HepG2 (cell line): ENCODE data around the gene SHFL. TPM values are rescaled to one million over a fixed set of nuclear protein-coding genes. Genes with fewer than 3 reads are reported as not detected.

Experiments used
- ASH2L ChIP-seq: fragments of 300-600, 200-600 bp; sonication (generic); IDR thresholded peaks from 2 replicates; pipeline ENCODE4 v1.7.0; 2017; ENCODE audit warnings: low read depth, mild to moderate bottlenecking, moderate library complexity, mixed read lengths, low read length; ENCODE audit not compliant: insufficient read length
- KDM6A ChIP-seq: IDR thresholded peaks from 2 replicates; pipeline ENCODE4 v1.6.1; 2016; ENCODE audit warnings: low read depth
- MATR3 ChIP-seq: sonication (generic); formaldehyde crosslinking; IDR thresholded peaks from 2 replicates; pipeline ENCODE4 v1.4.0; 2020; ENCODE audit warnings: missing genetic modification reagents
- MTF2 ChIP-seq: sonication (generic); formaldehyde crosslinking; IDR thresholded peaks from 2 replicates; pipeline ENCODE4 v1.5.0; 2020; ENCODE audit warnings: missing genetic modification reagents, borderline replicate concordance
- RXRB ChIP-seq: IDR thresholded peaks from 2 replicates; pipeline ENCODE4 v1.6.1; 2016; ENCODE audit warnings: borderline replicate concordance, missing genetic modification reagents, missing compliant biosample characterization
- SIN3A ChIP-seq: IDR thresholded peaks from 2 replicates; pipeline ENCODE4 v1.6.1; 2011; ENCODE audit warnings: low read depth, mild to moderate bottlenecking, control low read depth, low read length, borderline replicate concordance
- SOX6 ChIP-seq, 2 experiments: fragments of 450-650 bp in 1 of 2; sonication (generic) in 1 of 2; formaldehyde crosslinking in 1 of 2; IDR thresholded peaks; 2 replicates each; pipeline versions ENCODE4 v1.4.0 to v1.6.1; 2017 to 2020; ENCODE audit warnings: antibody characterized with exemption in 1 of 2, mild to moderate bottlenecking in 1 of 2, missing genetic modification reagents in 1 of 2
- SP1 ChIP-seq, 2 experiments: fragments of 450-650 bp in 1 of 2; sonication (generic) in 1 of 2; formaldehyde crosslinking in 1 of 2; IDR thresholded peaks; 2 replicates each; pipeline versions ENCODE4 v1.4.0 to v1.6.1; 2016 to 2020; ENCODE audit warnings: missing genetic modification reagents in 1 of 2
- TOE1 ChIP-seq: sonication (generic); formaldehyde crosslinking; IDR thresholded peaks from 2 replicates; pipeline ENCODE4 v1.4.0; 2020; ENCODE audit warnings: mild to moderate bottlenecking, missing genetic modification reagents
- ZIK1 ChIP-seq: sonication (generic); formaldehyde crosslinking; IDR thresholded peaks from 2 replicates; pipeline ENCODE4 v1.5.0; 2020; ENCODE audit warnings: mild to moderate bottlenecking, low read depth, missing genetic modification reagents, borderline replicate concordance
- ZNF180 ChIP-seq: sonication (generic); formaldehyde crosslinking; IDR thresholded peaks from 2 replicates; pipeline ENCODE4 v1.4.0; 2020; ENCODE audit warnings: low read depth, missing genetic modification reagents, borderline replicate concordance
- ZNF256 ChIP-seq: sonication (generic); formaldehyde crosslinking; conservative IDR thresholded peaks from 2 replicates; pipeline ENCODE4 v1.4.0; 2020; ENCODE audit warnings: missing genetic modification reagents
- polyA plus RNA-seq, 8 experiments: library from polyadenylated mRNA; depleted of rRNA in 3 of 8; stranded (reverse) in 7 of 8; unstranded in 1 of 8; fragments of >200 nt; fragmentation: Illumina TruSeq in 4 of 8; extraction: Trizol in 4 of 8; gene quantifications; 2 replicates each; pipeline versions ENCODE4 v1.2.1 to v1.2.3, GENCODE V29; 2011 to 2016; ENCODE audit warnings: low read depth in 4 of 8, missing spikeins in 1 of 8, mixed read lengths in 1 of 8; ENCODE audit not compliant: insufficient read depth in 1 of 8
- total RNA-seq, 5 experiments: library from RNA; depleted of rRNA; stranded (reverse); fragments of >200 nt; fragmentation: Illumina TruSeq; extraction: Trizol; gene quantifications; 2 replicates each; pipeline ENCODE4 v1.2.3, GENCODE V29; 2016; ENCODE audit warnings: low read depth in 1 of 5
- TF ChIP-seq, protein P1 (sequence below): sonication (generic); formaldehyde crosslinking; IDR thresholded peaks from 2 replicates; pipeline ENCODE4 v1.8.0; 2022; ENCODE audit warnings: mild to moderate bottlenecking, missing genetic modification reagents, moderate library complexity
- TF ChIP-seq, protein P2 (sequence below): sonication (generic); formaldehyde crosslinking; IDR thresholded peaks from 2 replicates; pipeline ENCODE4 v1.4.0; 2020; ENCODE audit warnings: mild to moderate bottlenecking, missing genetic modification reagents
- TF ChIP-seq, protein P3 (sequence below): sonication (generic); formaldehyde crosslinking; IDR thresholded peaks from 2 replicates; pipeline ENCODE4 v1.5.1; 2020; ENCODE audit warnings: mild to moderate bottlenecking, missing genetic modification reagents, moderate library complexity

The SHFL gene
- total and polyA plus RNA-seq, 2 of the 13 experiments (the other 11 are each of a cell fraction or from before 2014, with no cell fraction given): 12.3 to 36.4 TPM

DNA sequence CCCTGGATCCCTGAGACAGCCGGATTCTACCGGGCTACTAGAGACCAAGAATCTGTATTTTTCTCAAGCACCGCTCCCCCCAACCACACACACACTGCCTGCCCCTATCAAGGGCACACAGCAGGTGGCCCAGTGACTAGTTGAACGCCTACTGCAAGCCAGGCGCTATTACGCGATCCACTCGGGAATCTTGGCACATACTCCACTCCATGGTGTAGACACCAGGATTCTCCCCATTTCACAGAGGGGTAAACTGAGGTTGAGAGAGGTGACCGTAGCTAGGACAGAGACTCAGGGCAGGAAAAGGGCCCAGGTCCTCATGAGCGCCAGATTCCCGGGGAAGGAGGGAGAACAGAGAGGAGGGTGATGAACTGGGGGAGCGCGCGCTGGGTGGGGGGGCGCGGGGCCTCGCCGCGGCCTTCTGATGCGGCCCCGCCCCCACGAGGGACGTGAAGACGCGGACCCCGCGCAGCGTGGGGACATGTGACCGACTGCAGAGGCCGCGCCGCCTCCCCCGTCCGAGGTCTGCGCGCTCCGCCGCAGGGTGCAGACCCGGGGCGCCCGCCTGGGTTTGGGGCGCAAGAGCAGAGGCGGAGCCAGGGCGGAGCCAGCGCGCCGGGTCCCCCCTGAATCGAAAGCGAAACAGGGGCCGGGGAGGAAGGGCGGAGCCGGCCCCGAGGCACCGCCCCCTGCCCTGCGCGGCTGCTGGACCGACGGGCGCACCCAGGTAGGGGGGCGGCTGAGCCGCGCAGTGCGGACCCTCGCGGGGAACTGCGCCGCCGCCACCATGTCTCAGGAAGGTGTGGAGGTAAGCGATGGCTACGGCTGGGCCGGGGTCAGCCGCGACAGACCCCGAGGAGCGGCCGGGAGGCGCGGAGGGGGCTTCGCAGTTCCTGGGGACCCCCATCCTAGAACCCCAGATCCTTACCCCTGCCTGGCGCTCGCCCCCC, at the start of gene SHFL (continued):
- TF ChIP-seq MTF2 (CRISPR knock-in tag): no peak
- TF ChIP-seq TOE1 (CRISPR knock-in tag): no peak
- no peak for TF ChIP-seq SOX6 (IDR thresholded peaks at IDR 0.05)
- no peak for TF ChIP-seq SOX6 (CRISPR knock-in tag; IDR thresholded peaks at IDR 0.05)
- no peak for TF ChIP-seq SP1 (IDR thresholded peaks at IDR 0.05)
- peak; percentile 37; the same call in 1 of the 2 replicates for TF ChIP-seq SP1 (CRISPR knock-in tag; IDR thresholded peaks at IDR 0.05)
- no peak for TF ChIP-seq ZNF256
- TF ChIP-seq, protein P1, sequence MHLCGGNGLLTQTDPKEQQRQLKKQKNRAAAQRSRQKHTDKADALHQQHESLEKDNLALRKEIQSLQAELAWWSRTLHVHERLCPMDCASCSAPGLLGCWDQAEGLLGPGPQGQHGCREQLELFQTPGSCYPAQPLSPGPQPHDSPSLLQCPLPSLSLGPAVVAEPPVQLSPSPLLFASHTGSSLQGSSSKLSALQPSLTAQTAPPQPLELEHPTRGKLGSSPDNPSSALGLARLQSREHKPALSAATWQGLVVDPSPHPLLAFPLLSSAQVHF (CRISPR knock-in tag): no peak
- peak; percentile 30; the same call in 1 of the 2 replicates for TF ChIP-seq SIN3A
- TF ChIP-seq, protein P2, sequence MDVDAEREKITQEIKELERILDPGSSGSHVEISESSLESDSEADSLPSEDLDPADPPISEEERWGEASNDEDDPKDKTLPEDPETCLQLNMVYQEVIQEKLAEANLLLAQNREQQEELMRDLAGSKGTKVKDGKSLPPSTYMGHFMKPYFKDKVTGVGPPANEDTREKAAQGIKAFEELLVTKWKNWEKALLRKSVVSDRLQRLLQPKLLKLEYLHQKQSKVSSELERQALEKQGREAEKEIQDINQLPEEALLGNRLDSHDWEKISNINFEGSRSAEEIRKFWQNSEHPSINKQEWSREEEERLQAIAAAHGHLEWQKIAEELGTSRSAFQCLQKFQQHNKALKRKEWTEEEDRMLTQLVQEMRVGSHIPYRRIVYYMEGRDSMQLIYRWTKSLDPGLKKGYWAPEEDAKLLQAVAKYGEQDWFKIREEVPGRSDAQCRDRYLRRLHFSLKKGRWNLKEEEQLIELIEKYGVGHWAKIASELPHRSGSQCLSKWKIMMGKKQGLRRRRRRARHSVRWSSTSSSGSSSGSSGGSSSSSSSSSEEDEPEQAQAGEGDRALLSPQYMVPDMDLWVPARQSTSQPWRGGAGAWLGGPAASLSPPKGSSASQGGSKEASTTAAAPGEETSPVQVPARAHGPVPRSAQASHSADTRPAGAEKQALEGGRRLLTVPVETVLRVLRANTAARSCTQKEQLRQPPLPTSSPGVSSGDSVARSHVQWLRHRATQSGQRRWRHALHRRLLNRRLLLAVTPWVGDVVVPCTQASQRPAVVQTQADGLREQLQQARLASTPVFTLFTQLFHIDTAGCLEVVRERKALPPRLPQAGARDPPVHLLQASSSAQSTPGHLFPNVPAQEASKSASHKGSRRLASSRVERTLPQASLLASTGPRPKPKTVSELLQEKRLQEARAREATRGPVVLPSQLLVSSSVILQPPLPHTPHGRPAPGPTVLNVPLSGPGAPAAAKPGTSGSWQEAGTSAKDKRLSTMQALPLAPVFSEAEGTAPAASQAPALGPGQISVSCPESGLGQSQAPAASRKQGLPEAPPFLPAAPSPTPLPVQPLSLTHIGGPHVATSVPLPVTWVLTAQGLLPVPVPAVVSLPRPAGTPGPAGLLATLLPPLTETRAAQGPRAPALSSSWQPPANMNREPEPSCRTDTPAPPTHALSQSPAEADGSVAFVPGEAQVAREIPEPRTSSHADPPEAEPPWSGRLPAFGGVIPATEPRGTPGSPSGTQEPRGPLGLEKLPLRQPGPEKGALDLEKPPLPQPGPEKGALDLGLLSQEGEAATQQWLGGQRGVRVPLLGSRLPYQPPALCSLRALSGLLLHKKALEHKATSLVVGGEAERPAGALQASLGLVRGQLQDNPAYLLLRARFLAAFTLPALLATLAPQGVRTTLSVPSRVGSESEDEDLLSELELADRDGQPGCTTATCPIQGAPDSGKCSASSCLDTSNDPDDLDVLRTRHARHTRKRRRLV (CRISPR knock-in tag): 0 out of 2 replicates have a peak, but pooled peaks have one; percentile 23
- no peak for TF ChIP-seq RXRB (CRISPR knock-in tag)
- TF ChIP-seq KDM6A (CRISPR knock-in tag): no peak
- peak; percentile 80 for TF ChIP-seq ASH2L
- TF ChIP-seq, protein P3, sequence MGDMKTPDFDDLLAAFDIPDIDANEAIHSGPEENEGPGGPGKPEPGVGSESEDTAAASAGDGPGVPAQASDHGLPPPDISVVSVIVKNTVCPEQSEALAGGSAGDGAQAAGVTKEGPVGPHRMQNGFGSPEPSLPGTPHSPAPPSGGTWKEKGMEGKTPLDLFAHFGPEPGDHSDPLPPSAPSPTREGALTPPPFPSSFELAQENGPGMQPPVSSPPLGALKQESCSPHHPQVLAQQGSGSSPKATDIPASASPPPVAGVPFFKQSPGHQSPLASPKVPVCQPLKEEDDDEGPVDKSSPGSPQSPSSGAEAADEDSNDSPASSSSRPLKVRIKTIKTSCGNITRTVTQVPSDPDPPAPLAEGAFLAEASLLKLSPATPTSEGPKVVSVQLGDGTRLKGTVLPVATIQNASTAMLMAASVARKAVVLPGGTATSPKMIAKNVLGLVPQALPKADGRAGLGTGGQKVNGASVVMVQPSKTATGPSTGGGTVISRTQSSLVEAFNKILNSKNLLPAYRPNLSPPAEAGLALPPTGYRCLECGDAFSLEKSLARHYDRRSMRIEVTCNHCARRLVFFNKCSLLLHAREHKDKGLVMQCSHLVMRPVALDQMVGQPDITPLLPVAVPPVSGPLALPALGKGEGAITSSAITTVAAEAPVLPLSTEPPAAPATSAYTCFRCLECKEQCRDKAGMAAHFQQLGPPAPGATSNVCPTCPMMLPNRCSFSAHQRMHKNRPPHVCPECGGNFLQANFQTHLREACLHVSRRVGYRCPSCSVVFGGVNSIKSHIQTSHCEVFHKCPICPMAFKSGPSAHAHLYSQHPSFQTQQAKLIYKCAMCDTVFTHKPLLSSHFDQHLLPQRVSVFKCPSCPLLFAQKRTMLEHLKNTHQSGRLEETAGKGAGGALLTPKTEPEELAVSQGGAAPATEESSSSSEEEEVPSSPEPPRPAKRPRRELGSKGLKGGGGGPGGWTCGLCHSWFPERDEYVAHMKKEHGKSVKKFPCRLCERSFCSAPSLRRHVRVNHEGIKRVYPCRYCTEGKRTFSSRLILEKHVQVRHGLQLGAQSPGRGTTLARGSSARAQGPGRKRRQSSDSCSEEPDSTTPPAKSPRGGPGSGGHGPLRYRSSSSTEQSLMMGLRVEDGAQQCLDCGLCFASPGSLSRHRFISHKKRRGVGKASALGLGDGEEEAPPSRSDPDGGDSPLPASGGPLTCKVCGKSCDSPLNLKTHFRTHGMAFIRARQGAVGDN (CRISPR knock-in tag): no peak; the same call in 1 of the 2 replicates
- TF ChIP-seq ZIK1 (CRISPR knock-in tag): no peak
- no peak for TF ChIP-seq ZNF180
- no peak for TF ChIP-seq MATR3 (CRISPR knock-in tag)
